CD4-positive, alpha-beta T cell treated with Interleukin-17A for 4 hours (primary cell): ENCODE data around the gene TADA2B.
A peak's percentile ranks its signal among the peaks of the same experiment; 100 is the strongest.

Source experiments
- DNase-seq: peaks from one replicate; pipeline ENCODE4 v3.0.0-alpha.2; 2020; ENCODE audit warnings: mixed read lengths

Gene TADA2B

GRCh38 chr4:7041801-7042502 lies 1.2 kb upstream of the TADA2B start:
- DNase-seq, result no peak

GRCh38 chr4:7042503-7043283 lies 479 bp upstream of the TADA2B start:
- peak; percentile 96 for DNase-seq

DNA sequence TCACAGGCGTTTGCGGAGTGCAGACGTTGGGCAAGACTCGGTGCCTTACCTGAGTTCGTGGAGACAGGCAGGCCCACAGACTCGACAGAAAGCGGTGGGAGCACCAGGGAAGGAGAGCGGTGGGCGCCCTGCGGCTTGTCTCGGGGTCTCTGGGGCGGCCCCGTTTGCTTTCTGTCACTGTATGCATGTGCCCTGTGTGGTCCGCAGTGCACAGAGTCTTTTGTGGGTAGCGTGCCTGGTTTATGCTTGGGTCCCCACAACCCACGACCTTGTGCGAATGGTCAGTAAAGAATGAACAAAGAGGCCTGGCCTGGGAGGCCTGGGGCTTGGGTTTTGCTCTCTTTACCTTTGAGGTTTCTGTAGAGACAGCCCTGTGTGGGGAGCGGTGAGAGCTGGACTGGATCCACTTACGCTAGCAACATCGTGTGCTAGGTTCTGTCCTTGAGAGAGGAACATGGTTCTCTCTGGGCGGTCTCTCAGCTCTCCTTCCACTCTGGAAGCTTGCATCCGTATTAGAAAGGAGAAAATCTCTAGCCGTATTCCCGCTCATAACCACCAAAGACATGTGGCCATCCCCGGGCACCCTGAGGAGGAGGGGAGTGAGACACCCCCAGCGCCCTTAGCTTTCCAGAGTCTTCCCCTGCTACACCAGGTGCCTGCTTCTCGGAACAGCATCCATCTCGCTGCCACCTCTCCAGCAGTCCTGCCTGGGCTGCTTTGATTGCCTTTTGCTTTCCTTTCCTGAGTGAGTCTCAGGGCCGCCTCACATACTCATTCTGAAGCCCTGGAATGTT lies 1.2 kb downstream of the TADA2B start:
- no peak for DNase-seq

DNA sequence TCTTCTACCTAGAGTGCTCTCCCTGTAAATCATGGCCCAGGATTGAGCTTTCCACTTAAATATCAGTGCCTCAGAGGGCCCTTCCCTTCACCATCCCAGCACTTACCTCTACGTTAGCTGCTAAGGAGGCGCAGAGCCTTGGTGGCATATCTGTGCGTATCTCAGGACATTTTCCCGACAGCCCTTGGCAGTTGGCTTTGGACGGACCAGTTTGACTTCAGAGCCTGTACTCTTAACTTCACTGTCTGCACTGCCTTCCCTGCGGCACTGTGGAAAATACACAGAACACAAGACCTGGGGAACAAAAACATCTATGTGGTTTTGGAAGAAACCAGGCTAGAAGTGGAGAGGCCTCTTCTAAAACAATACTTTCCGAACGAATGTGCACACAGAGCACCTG lies 2.4 kb downstream of the TADA2B start:
- DNase-seq, result no peak

GRCh38 chr4:7045961-7046921 lies 3.1 kb downstream of the TADA2B start:
- no peak for DNase-seq

GRCh38 chr4:7046971-7047370 lies 3.8 kb downstream of the TADA2B start:
- no peak for DNase-seq

- no peak for DNase-seq
Observed at GRCh38 chr4:7048642-7049041, 5.5 kb downstream of the TADA2B start.

DNA sequence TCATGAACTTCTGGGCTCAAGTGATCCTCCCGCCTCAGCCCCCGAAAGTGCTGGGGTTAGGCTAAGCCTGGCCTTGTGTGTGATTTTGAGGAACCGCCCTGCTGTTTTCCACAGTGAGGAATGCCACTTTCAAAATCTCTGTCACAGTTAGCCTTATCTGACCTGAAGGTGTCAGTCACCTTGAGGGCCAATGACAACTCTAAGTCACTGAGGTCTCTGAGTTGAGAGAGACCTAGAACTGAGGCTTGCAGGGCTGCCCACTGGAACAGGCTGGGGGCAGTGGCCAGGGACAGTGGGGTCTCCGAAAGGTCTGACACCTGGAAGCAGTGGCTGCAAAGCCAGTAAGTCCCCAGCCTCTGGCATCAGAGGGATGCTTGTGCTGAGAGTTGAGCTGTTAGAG lies 6.1 kb downstream of the TADA2B start:
- DNase-seq, result no peak

DNA sequence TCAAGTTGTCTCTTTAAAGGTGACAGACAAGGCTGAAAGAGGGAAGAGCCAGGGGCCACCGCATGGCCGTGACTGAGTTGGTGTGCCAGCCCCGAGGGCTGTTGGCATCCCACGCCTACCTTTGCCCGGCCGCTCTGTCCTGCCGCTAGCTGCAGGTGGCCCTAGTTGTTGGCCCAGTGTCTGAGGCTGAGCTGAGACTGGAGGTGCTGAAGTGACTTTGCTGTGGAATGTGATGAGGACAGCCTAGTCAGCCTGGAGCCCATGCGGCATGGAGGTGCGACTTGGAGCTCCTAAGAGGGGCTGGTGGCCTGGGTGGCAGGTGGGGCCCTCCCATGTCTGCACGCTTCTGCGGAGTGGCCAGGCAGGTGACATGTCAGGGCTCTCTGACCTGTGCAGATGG lies 6.6 kb downstream of the TADA2B start:
- no peak for DNase-seq

DNA sequence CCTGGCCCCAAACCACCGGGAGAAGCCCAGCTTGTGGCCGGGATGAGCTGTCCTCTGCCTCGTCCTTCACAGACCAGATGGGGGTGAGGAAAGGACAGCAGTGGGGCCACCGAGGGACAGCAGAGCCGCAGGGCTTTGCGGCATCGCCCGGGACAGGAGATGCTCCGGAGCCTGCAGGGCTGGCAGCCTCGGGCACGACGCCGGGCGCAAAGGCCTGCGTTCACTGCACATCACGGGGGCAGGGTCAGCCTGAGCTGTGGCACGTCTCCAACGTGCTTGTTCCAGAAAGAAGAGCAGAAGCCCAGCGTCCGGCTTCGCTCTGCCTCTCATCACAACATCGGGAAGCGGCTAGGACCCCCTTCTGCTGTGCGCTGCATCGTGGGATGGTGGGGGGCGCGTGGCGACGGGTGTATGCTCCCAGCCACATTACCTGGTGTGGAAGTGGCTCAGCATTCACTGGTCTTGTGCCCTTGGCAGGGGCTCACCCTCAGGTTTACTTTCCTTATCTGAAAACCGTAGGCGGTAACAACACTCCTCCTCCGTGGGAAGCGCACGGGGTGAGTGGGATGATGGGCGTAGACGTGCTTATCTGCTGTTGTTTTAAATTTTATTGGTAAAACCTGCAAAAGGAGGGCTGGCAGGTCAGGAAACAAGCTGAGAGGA lies 7.4 kb downstream of the TADA2B start:
- DNase-seq, result no peak

- no peak for DNase-seq
Observed at GRCh38 chr4:7051144-7051495, 7.9 kb downstream of the TADA2B start.

GRCh38 chr4:7051905-7052304 lies 8.7 kb downstream of the TADA2B start:
- DNase-seq, result no peak

DNA sequence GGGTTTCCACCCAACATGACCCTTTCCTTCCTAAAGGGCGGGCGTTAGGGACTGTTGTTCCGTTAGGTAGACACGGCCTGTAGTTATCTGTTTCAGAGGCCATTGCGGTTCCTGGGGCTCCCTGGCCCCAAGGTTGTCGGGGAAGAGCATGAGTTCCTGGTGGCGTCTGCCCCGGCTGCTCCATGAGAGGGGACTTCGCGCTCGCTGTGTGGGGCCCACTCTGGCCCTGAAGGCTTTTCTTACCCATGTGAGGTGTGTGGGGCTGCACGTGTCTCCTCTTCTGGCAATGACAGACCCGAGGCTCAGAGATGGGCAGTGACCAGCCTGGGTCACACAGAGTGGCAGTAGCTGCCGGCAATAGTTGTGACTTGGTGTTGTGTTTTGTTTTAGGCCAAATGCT lies 9.1 kb downstream of the TADA2B start:
- no peak for DNase-seq

DNA sequence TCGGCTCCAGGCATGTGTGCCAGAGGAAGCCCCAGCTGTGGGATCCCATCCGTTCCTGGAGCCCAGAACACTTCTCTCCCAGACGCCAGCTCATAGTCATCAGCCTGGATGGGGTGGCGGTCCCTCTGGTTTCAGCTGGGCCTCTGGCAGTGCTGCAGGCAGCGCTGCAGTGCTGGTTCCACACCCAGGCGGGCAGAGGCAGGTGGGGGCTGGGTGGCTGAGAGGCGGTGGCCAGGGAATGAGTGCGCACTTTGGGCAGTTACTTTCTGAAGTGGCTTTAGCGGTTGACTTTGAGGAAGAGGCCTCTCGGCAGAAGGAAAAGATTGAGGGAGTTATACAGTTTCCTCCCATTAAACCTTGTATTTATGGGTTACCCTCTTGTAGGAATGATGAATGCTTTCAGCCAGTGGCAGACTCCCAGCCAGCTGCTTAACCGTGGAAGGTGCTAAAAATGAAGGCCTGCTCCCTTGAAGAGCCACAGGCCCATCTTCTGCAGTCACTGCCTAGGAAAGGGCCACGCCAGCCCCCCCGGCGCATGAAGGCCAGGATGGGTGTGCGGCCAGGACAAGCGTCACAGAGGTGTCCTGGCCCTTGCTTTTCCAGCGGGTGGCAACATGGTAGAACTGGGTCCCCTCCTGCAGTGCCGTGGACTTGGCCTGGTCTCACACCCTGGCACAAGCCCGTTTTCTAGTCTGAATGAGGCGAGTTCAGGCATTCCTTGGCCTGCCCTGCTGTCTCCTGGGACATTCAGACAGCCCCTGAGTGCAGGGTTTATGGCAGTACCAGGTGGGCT lies 9.9 kb downstream of the TADA2B start:
- DNase-seq, result no peak

DNA sequence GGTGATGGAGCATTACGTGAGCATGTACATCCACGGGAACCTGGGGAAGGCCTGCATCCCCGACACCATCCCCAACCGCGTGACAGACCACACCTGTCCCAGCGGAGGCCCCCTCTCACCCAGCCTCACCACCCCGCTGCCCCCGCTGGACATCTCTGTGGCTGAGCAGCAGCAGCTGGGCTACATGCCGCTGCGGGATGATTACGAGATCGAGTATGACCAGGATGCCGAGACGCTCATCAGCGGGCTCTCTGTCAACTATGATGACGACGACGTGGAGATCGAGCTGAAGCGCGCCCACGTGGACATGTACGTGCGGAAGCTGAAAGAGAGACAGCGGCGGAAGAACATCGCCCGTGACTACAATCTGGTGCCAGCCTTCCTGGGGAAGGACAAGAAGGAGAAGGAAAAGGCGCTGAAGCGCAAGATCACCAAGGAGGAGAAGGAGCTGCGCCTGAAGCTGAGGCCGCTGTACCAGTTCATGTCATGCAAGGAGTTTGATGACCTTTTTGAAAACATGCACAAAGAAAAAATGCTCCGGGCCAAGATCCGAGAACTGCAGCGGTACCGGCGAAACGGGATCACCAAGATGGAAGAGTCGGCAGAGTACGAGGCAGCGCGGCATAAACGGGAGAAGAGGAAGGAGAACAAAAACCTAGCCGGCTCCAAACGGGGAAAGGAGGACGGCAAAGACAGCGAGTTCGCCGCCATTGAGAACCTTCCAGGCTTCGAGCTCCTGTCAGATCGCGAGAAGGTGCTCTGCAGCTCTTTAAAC lies 11.1 kb downstream of the TADA2B start:
- no peak for DNase-seq

DNA sequence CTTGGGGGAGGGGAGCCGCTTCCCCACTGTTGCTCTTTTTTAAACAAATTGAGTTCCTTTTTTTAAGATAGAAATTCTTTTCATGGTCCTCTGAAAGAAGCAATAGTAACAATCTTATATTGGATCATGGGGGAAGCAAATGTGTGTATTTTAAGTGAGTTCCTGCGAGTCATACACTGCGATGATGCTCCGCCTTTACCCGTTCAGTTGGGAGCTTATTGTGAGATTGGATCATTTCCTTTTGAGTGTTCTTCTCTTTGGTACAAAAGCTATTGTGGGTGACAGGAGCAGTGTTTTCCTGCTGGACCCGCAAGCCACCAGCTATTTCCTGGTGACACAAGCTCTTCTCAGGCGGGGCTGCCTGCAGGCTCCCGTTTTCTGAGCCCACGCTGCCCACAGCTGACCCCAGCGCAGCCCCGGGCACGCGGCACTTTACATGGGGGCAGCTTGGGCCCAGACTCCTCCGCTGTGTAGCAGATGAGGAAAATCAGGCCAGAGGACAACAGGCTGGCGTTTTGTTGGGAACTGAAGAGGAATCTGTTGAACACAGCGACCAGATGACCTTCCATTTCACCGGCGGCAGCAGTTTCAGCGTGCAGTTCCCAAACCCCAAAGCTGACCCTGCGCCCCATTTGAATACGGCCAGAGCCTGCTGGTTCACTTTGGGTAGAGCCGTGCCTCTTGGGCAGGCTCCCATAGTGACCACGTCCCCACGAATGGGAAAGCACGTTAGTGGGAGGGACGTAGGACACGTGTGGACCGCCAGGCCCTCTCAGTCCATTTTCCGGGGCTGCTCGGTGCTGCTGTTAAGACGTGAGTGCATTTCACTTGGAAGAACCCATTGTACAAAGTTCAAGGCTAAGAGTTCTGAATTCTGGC lies 12.2 kb downstream of the TADA2B start:
- DNase-seq, result no peak

- DNase-seq, result no peak
Observed at GRCh38 chr4:7055990-7056325, 12.8 kb downstream of the TADA2B start.

GRCh38 chr4:7058792-7059191 lies 15.6 kb downstream of the TADA2B start:
- no peak for DNase-seq

DNA sequence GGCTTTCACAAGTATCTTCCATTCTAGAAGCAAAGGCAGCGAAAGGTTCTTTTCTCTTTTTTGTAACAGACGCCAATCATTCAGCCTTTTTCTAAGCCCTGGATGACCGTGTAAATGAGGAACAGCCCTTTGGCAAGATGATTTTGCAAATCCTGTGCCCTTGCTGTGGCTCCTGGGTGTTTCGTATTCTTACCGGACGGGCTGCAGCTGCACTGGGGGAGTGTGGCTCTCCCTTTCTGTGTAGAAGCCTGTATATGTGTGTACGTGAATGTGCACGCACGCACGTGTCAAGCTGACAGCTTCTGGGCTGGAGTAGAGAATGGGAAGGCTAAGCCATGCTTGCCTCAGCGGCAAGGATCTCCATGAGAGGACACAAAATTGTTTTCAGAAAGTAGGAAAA lies 16.5 kb downstream of the TADA2B start:
- DNase-seq, result no peak
